HEK293T (cell line): ENCODE measurements around the gene RAB30.

ENCODE experiments used
- BHLHE40 ChIP-seq: fragments of 450-650 bp; IDR thresholded peaks from 2 replicates; pipeline ENCODE4 v1.6.1; 2016; ENCODE audit warnings: mild to moderate bottlenecking, moderate library complexity, borderline replicate concordance
- FOXA1 ChIP-seq: fragments of 450-650 bp; IDR thresholded peaks from 2 replicates; pipeline ENCODE4 v1.6.1; 2016; ENCODE audit warnings: mild to moderate bottlenecking
- L3MBTL2 ChIP-seq: fragments of 450-650 bp; conservative IDR thresholded peaks from 2 replicates; pipeline ENCODE4 v1.6.1; 2016; ENCODE audit warnings: mild to moderate bottlenecking
- SP1 ChIP-seq: fragments of 450-650 bp; IDR thresholded peaks from 2 replicates; pipeline ENCODE4 v1.6.1; 2017

DNA sequence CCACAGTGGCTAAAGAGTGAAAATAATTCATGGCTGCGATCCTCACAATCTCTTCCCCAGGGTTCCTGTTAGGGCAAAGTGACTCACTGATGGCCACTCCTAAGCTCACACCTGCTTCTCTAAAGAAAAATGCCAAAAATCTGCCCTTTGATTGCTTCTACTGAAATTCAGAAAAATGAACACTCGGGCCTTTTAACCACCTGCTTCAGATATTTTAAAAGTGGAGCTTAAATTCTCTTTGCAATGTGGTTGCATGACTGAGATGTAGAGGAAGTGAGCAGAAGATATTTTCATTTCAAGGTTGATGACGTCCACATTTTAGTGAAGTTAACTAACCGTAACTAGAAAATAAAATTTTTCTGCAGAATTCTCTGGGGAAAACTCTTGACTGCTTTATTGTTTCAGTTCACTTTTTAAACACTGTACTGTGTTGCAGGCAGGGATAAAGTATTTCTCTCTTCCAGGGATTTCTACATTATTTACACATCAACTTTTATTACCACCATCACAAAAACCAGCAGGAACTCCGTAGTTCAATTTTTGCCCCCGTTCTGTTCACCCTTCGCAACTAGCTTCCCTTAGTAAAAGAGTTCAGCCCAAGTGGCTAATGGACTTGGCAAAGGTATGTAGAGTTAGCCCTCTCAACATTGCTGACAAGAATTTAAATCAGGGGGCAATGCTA is 8.5 kb downstream of the RAB30 start:
- TF ChIP-seq SP1 (no peak), L3MBTL2 (no peak), FOXA1 (no peak), BHLHE40 (no peak)
